H9 (cell line): ENCODE measurements around the gene ACVR1. TPM values are rescaled to one million over a fixed set of nuclear protein-coding genes. Genes with fewer than 3 reads are reported as not detected.

Experiments used
- DNase-seq: peaks from one replicate; pipeline ENCODE4 v3.0.0-alpha.2; 2017
- H2AFZ ChIP-seq: one replicate; pipeline ENCODE4 v1.6.1; 2013; ENCODE audit warnings: mild to moderate bottlenecking, low read length, control low read depth, moderate library complexity
- H2AK5ac ChIP-seq: 2 replicates; pipeline ENCODE4 v1.6.1; 2013; ENCODE audit warnings: low read length, control low read depth, mixed read lengths; ENCODE audit not compliant: insufficient read length
- H2BK120ac ChIP-seq: one replicate; pipeline ENCODE4 v1.6.1; 2013; ENCODE audit warnings: low read depth, mild to moderate bottlenecking, low read length, control low read depth, inconsistent platforms; ENCODE audit not compliant: poor library complexity, severe bottlenecking
- H2BK12ac ChIP-seq: 2 replicates; pipeline ENCODE4 v1.6.1; 2013; ENCODE audit warnings: low read length, control low read depth, mixed read lengths, low read depth; ENCODE audit not compliant: insufficient read length
- H2BK15ac ChIP-seq: 2 replicates; pipeline ENCODE4 v1.6.1; 2013; ENCODE audit warnings: low read depth, low read length, control low read depth
- H2BK20ac ChIP-seq: one replicate; pipeline ENCODE4 v1.6.1; 2013; ENCODE audit warnings: low read depth, mild to moderate bottlenecking, low read length, control low read depth, inconsistent platforms; ENCODE audit not compliant: poor library complexity, severe bottlenecking
- H2BK5ac ChIP-seq: 2 replicates; pipeline ENCODE4 v1.6.1; 2013; ENCODE audit warnings: low read length, control low read depth, mixed read lengths; ENCODE audit not compliant: insufficient read length
- H3K14ac ChIP-seq: 2 replicates; pipeline ENCODE4 v1.6.1; 2013; ENCODE audit warnings: low read length, control low read depth; ENCODE audit not compliant: insufficient read depth
- H3K18ac ChIP-seq: 2 replicates; pipeline ENCODE4 v1.6.1; 2013; ENCODE audit warnings: low read depth, mild to moderate bottlenecking, mixed read lengths, low read length, control low read depth; ENCODE audit not compliant: insufficient read length
- H3K23ac ChIP-seq: 2 replicates; pipeline ENCODE4 v1.6.1; 2013; ENCODE audit warnings: low read length, control low read depth, mixed read lengths, low read depth; ENCODE audit not compliant: insufficient read length
- H3K23me2 ChIP-seq: 2 replicates; pipeline ENCODE4 v1.6.1; 2013; ENCODE audit warnings: low read depth, mild to moderate bottlenecking, mixed read lengths, low read length, control low read depth; ENCODE audit not compliant: insufficient read length, poor library complexity, severe bottlenecking
- H3K27ac ChIP-seq: 2 replicates; pipeline ENCODE4 v1.5.1; 2013; ENCODE audit warnings: low read length, control low read depth, mixed read lengths, low read depth; ENCODE audit not compliant: insufficient read length
- H3K27me3 ChIP-seq: 2 replicates; pipeline ENCODE4 v1.6.1; 2013; ENCODE audit warnings: low read length, control low read depth, inconsistent platforms; ENCODE audit not compliant: insufficient read depth
- H3K4ac ChIP-seq: 2 replicates; pipeline ENCODE4 v1.6.1; 2013; ENCODE audit warnings: low read depth, mild to moderate bottlenecking, control low read depth, inconsistent platforms, low read length, moderate library complexity
- H3K4me1 ChIP-seq: 2 replicates; pipeline ENCODE4 v1.6.1; 2013; ENCODE audit warnings: low read length, control low read depth, inconsistent platforms; ENCODE audit not compliant: insufficient read depth
- H3K4me2 ChIP-seq: 2 replicates; pipeline ENCODE4 v1.6.1; 2013; ENCODE audit warnings: low read length, control low read depth, mixed read lengths; ENCODE audit not compliant: insufficient read length, insufficient read depth
- H3K56ac ChIP-seq: 2 replicates; pipeline ENCODE4 v1.6.1; 2013; ENCODE audit warnings: low read depth, mild to moderate bottlenecking, mixed read lengths, low read length, control low read depth; ENCODE audit not compliant: insufficient read length
- H3K79me1 ChIP-seq: 2 replicates; pipeline ENCODE4 v1.6.1; 2013; ENCODE audit warnings: low read depth, mild to moderate bottlenecking, moderate library complexity, low read length, control low read depth, inconsistent platforms; ENCODE audit not compliant: insufficient read depth, poor library complexity, severe bottlenecking
- H3K79me2 ChIP-seq: 2 replicates; pipeline ENCODE4 v1.6.1; 2013; ENCODE audit warnings: low read length, control low read depth, inconsistent platforms; ENCODE audit not compliant: insufficient read depth
- H3K9ac ChIP-seq: 2 replicates; pipeline ENCODE4 v1.6.1; 2013; ENCODE audit warnings: low read length, control low read depth, mixed read lengths; ENCODE audit not compliant: insufficient read length; ENCODE audit errors: extremely low read depth
- H3K9me3 ChIP-seq: one replicate; pipeline ENCODE4 v1.6.1; 2013; ENCODE audit warnings: low read depth, low read length, inconsistent platforms; ENCODE audit not compliant: control insufficient read depth
- H3T11ph ChIP-seq: one replicate; pipeline ENCODE4 v1.6.1; 2013; ENCODE audit warnings: mild to moderate bottlenecking, low read length, control low read depth, inconsistent platforms
- H4K20me1 ChIP-seq: one replicate; pipeline ENCODE4 v1.6.1; 2013; ENCODE audit not compliant: control insufficient read depth, insufficient read length, insufficient read depth
- H4K5ac ChIP-seq: 2 replicates; pipeline ENCODE4 v1.6.1; 2013; ENCODE audit warnings: low read depth, mild to moderate bottlenecking, mixed read lengths, low read length, control low read depth; ENCODE audit not compliant: insufficient read length
- H4K8ac ChIP-seq: replicated peaks from 2 replicates; pipeline ENCODE4 v1.6.1; 2013; ENCODE audit warnings: low read length, control low read depth, mixed read lengths, low read depth; ENCODE audit not compliant: insufficient read length
- H4K91ac ChIP-seq: 2 replicates; pipeline ENCODE4 v1.6.1; 2013; ENCODE audit warnings: low read depth, mild to moderate bottlenecking, moderate library complexity, mixed read lengths, low read length, control low read depth; ENCODE audit not compliant: insufficient read length
- H3K27ac Mint-ChIP-seq, 3 experiments: 2 replicates in 2 of 3; 3 replicates in 1 of 3; pipeline ENCODE4 v1.8.0; 2020 to 2021; ENCODE audit warnings: mixed read lengths in 3 of 3, mild to moderate bottlenecking in 1 of 3, moderate library complexity in 1 of 3
- H3K27me3 Mint-ChIP-seq: 2 replicates; pipeline ENCODE4 v1.8.0; 2021; ENCODE audit warnings: low read depth, mild to moderate bottlenecking, moderate library complexity, mixed read lengths
- H3K36me3 Mint-ChIP-seq, 3 experiments: 2 replicates in 2 of 3; 3 replicates in 1 of 3; pipeline ENCODE4 v1.8.0; 2020 to 2021; ENCODE audit warnings: low read depth in 3 of 3, mixed read lengths in 3 of 3; ENCODE audit not compliant: insufficient read depth in 1 of 3
- H3K4me1 Mint-ChIP-seq, 2 experiments: 2 replicates each; pipeline ENCODE4 v1.8.0; 2020; ENCODE audit warnings: mixed read lengths in 2 of 2
- H3K4me3 Mint-ChIP-seq, 2 experiments: 2 replicates in 1 of 2; 3 replicates in 1 of 2; pipeline ENCODE4 v1.8.0; 2020 to 2021; ENCODE audit warnings: mild to moderate bottlenecking in 2 of 2, mixed read lengths in 2 of 2, moderate library complexity in 1 of 2
- H3K9me3 Mint-ChIP-seq, 2 experiments: 2 replicates in 1 of 2; 3 replicates in 1 of 2; pipeline ENCODE4 v1.8.0; 2020; ENCODE audit warnings: mild to moderate bottlenecking in 2 of 2, mixed read lengths in 2 of 2, moderate library complexity in 1 of 2
- CTCF ChIP-seq: fragments of 200-600 bp; sonication (generic); conservative IDR thresholded peaks from 3 replicates; pipeline ENCODE4 v1.8.0; 2021; ENCODE audit warnings: antibody characterized with exemption, mild to moderate bottlenecking
- WGBS: extraction: QIAGEN DNeasy Blood & Tissue Kit; methylation state at CpG from one replicate; pipeline ENCODE4 v1.1.7; 2013; ENCODE audit warnings: missing lambda C conversion rate, low lambda C conversion rate, mixed read lengths; ENCODE audit not compliant: insufficient read length; ENCODE audit errors: extremely low coverage; 5-methylcytosine and 5-hydroxymethylcytosine counted together
- total RNA-seq: library from RNA; stranded (reverse); gene quantifications from 2 replicates; pipeline ENCODE4 v1.2.1, GENCODE V29; 2021

ACVR1 gene
- total RNA-seq, 1 experiment from 2014 or later: 21.2 TPM

DNA sequence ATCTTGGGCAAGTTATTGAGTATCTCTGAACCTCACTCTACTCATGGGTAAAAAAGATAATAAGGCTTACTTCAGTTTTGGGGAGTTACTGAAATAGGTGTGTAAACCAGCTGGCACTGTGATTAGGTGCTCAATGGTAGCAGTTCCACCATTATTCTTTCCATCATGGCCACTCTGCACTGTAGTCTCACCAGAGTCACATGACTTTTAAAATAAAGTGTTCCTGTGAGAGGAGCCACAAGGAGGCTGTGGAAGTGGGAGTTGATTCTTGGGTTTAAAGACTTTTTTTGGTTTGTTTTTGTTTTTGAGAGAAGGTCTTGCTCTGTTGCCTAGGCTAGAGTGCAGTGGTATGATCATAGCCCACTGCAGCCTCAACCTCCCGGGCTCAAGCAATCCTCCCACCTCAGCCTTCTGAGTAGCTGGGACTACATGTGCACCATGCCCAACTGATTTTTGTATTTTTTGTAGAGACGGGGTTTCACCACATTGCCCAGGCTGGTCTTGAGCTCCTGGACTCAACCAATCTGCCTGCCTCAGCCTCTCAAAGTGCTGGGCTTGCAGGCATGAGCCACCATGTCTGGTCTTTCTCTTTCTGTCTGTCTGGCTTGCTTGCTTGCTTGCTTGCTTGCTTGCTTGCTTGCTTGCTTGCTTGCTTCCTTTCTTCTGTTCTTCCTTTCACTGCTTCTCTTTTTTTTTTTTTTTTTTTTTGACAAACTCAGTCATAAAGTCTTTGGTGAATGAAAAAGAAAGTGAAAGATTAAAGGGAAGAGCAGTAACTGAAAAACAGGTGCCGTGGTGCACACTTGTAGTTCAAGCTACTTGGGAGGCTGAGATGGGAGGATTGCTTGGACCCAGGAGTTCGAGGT lies 21.2 kb upstream of the ACVR1 start:
- H2AFZ ChIP-seq: no peak overlapping the region
- H4K91ac ChIP-seq: no peak overlapping the region
- no peak overlapping the region for H4K8ac ChIP-seq
- H3K27ac ChIP-seq: no peak overlapping the region
- H3K9ac ChIP-seq: no peak overlapping the region
- Mint-ChIP-seq H3K4me1 (peaks cover 21 to 30% of the 10 kb centered on the region in 2 experiments), H3K27ac (no peak overlapping the region), H3K9me3 (no peaks in the 10 kb centered on the region), H3K4me3 (no peak overlapping the region), H3K27me3 (no peaks in the 10 kb centered on the region), H3K36me3 (no peaks in the 10 kb centered on the region)
- no peak overlapping the region for H3K4me2 ChIP-seq
- TF ChIP-seq CTCF: no peak
- H3K79me2 ChIP-seq: no peaks in the 10 kb centered on the region
- H2BK20ac ChIP-seq: no peak overlapping the region
- H3K14ac ChIP-seq: no peak overlapping the region
- no peak overlapping the region for H2BK12ac ChIP-seq
- H3K4me1 ChIP-seq: no peaks in the 10 kb centered on the region; the same call in 1 of the 2 replicates
- H3K18ac ChIP-seq: no peak overlapping the region
- no peak for DNase-seq
- no peaks in the 10 kb centered on the region for H3K9me3 ChIP-seq
- H3K4ac ChIP-seq: no peak overlapping the region
- H3K56ac ChIP-seq: no peak overlapping the region
- no peak overlapping the region for H2BK5ac ChIP-seq
- H4K5ac ChIP-seq: no peak overlapping the region
- no CpG with 5 or more reads among the region's 4 CpGs for WGBS
- H3K23ac ChIP-seq: no peak overlapping the region
- no peak overlapping the region for H2BK120ac ChIP-seq
- H2AK5ac ChIP-seq: no peak overlapping the region
- no peaks in the 10 kb centered on the region for H4K20me1 ChIP-seq
- H3T11ph ChIP-seq: no peak overlapping the region
- H3K79me1 ChIP-seq: no peaks in the 10 kb centered on the region
- no peak overlapping the region for H2BK15ac ChIP-seq
- no peaks in the 10 kb centered on the region for H3K23me2 ChIP-seq
- H3K27me3 ChIP-seq: no peaks in the 10 kb centered on the region
